Immature natural killer cell (primary cell): ENCODE measurements around the gene LTO1. TPM values are rescaled to one million over a fixed set of nuclear protein-coding genes. Genes with fewer than 3 reads are reported as not detected.
A peak's percentile ranks its signal among the peaks of the same experiment; 100 is the strongest.

Experiments
- DNase-seq, 3 donors: peaks; one replicate each; pipeline ENCODE4 v3.0.0; 2022; ENCODE audit warnings: mixed read lengths in 1 of 3
- H3K27ac Mint-ChIP-seq, 6 donors: one replicate each; pipeline ENCODE4 v1.8.0; 2020; ENCODE audit warnings: mixed read lengths in 6 of 6, mild to moderate bottlenecking in 5 of 6, inconsistent platforms in 4 of 6, moderate library complexity in 3 of 6
- H3K27me3 Mint-ChIP-seq, 3 donors: one replicate each; pipeline ENCODE4 v1.8.0; 2020 to 2021; ENCODE audit warnings: low read depth in 3 of 3, mild to moderate bottlenecking in 3 of 3, mixed read lengths in 3 of 3, moderate library complexity in 3 of 3, inconsistent platforms in 1 of 3
- H3K36me3 Mint-ChIP-seq, 3 donors: one replicate each; pipeline ENCODE4 v1.8.0; 2020; ENCODE audit warnings: mixed read lengths in 3 of 3, inconsistent platforms in 2 of 3, mild to moderate bottlenecking in 2 of 3
- H3K4me1 Mint-ChIP-seq, 2 donors: one replicate each; pipeline ENCODE4 v1.8.0; 2020; ENCODE audit warnings: inconsistent platforms in 2 of 2, mild to moderate bottlenecking in 2 of 2, mixed read lengths in 2 of 2, moderate library complexity in 1 of 2
- H3K4me3 Mint-ChIP-seq, 5 donors: one replicate each; pipeline ENCODE4 v1.8.0; 2020; ENCODE audit warnings: mild to moderate bottlenecking in 5 of 5, mixed read lengths in 5 of 5, inconsistent platforms in 3 of 5, moderate library complexity in 3 of 5
- H3K9me3 Mint-ChIP-seq, 6 donors: one replicate each; pipeline ENCODE4 v1.8.0; 2020; ENCODE audit warnings: mild to moderate bottlenecking in 6 of 6, mixed read lengths in 6 of 6, inconsistent platforms in 4 of 6, moderate library complexity in 3 of 6
- polyA plus RNA-seq, 3 donors: library from polyadenylated mRNA; unstranded; fragments of 300-500 nt; fragmentation: Illumina TruSeq; gene quantifications; one replicate each; pipeline ENCODE4 v1.2.3, GENCODE V29; 2021

Gene LTO1
- 10 to 100 TPM in 2 of 3 donors, 1 to 10 TPM in 1; 7.2 to 13.1 (median 12.3) TPM for polyA plus RNA-seq

DNA sequence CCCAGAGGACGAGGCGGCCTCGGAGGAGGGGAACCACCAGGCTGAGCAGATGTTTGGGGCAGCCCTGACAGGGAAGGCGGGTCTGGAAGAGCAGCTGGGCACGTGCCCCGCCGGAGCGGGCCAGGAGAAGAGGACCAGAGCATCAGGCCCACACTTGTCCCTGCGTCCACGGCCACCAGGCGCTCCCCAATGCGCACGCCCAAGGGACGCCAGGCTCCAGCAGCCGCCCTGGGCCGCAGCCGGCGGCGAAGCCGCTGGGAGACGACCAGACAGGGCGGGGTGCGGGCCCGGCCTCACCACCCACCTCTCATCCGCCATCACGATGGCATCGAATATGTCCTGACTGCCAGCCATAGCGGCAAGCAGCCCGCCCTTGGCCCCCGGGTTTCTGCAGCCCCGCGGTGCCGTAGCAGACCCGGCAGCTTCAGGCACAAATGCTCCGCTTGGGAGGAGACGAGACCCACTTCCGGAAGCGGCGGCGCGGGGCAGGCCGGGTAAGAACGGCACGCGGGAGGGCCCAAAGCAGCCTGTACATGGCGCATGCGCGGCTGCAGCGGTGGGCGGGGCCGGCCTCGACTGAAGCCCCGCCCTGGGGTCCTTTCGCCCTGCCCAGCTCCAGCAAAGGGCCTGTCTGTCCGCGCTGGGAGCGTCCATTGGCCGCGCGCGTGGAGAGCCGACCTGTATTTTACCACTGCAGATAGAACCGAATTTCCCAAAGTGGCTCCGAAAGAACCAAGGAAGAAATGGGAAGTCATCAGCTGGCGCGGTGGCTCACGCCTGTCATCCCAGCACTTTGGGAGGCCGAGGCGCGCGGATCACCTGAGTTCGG is at the start of gene LTO1:
Gene LTO1, minus strand, starts transcription at position 468 of the 829 bp plus-strand sequence. Its CDS starts 114 bp downstream, at position 354.
- Mint-ChIP-seq H3K36me3 (peaks cover 0 to 4% (median 3%) of the 10 kb centered on the region in 3 donors), H3K9me3 (no peaks in the 10 kb centered on the region), H3K27me3 (peaks cover 4 to 10% (median 8%) of the 10 kb centered on the region in 3 donors), H3K27ac (peak within 1 kb of the TSS; percentile 88 to 95 (median 92)), H3K4me3 (peak within 1 kb of the TSS; percentile 90 to 97 (median 93)), H3K4me1 (peaks cover 36 to 43% of the 10 kb centered on the region in 2 donors)
- peak; percentile 92 to 94 (median 93) for DNase-seq

- no peak overlapping the region for H3K27ac Mint-ChIP-seq
- no peaks in the 10 kb centered on the region for H3K9me3 Mint-ChIP-seq
- H3K27me3 Mint-ChIP-seq = peaks cover 0 to 6% (median 4%) of the 10 kb centered on the region in 3 donors
- H3K4me3 Mint-ChIP-seq = no peak overlapping the region
- H3K36me3 Mint-ChIP-seq = no peaks in the 10 kb centered on the region
- no peaks in the 10 kb centered on the region for H3K4me1 Mint-ChIP-seq
- DNase-seq = no peak
Observed at GRCh38 chr11:69721745-69722144, 46.6 kb upstream of the LTO1 start.

GRCh38 chr11:69721106-69721505 is 46.0 kb upstream of the LTO1 start:
- H3K4me1 Mint-ChIP-seq = no peaks in the 10 kb centered on the region
- no peaks in the 10 kb centered on the region for H3K9me3 Mint-ChIP-seq
- H3K36me3 Mint-ChIP-seq = no peaks in the 10 kb centered on the region
- H3K27ac Mint-ChIP-seq = no peak overlapping the region
- DNase-seq = no peak
- H3K27me3 Mint-ChIP-seq = peaks cover 0 to 4% (median 4%) of the 10 kb centered on the region in 3 donors
- no peak overlapping the region for H3K4me3 Mint-ChIP-seq

- Mint-ChIP-seq H3K4me3 (no peak overlapping the region), H3K36me3 (no peaks in the 10 kb centered on the region), H3K27ac (no peak overlapping the region), H3K4me1 (no peaks in the 10 kb centered on the region), H3K27me3 (peaks cover 0 to 4% (median 4%) of the 10 kb centered on the region in 3 donors), H3K9me3 (no peaks in the 10 kb centered on the region)
- no peak for DNase-seq
Observed at GRCh38 chr11:69718912-69719311, 43.8 kb upstream of the LTO1 start.

DNA sequence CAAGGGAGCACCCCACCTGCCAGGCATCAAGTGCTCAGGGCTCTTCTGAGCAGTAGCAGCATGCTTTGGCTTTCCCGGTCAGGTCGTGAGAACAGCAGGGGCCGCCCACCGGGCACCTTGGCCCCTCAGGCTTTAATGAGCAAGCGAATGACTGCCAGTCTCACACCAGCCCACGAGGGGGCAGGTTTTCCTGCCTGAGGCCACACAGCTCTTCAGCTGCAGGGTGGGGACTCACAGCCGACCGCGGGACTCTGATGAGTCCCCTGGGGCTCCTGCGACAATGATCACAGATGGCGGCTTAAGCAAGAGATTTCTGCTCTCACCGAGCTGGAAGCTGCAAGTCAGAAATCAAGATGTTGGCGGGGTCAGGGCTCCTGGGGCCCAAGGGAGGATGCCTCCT is 43.0 kb upstream of the LTO1 start:
- no peaks in the 10 kb centered on the region for H3K4me1 Mint-ChIP-seq
- no peaks in the 10 kb centered on the region for H3K9me3 Mint-ChIP-seq
- no peak overlapping the region for H3K27ac Mint-ChIP-seq
- H3K4me3 Mint-ChIP-seq = no peak overlapping the region
- no peaks in the 10 kb centered on the region for H3K36me3 Mint-ChIP-seq
- H3K27me3 Mint-ChIP-seq = peaks cover 2 to 4% (median 4%) of the 10 kb centered on the region in 3 donors
- DNase-seq = no peak

DNA sequence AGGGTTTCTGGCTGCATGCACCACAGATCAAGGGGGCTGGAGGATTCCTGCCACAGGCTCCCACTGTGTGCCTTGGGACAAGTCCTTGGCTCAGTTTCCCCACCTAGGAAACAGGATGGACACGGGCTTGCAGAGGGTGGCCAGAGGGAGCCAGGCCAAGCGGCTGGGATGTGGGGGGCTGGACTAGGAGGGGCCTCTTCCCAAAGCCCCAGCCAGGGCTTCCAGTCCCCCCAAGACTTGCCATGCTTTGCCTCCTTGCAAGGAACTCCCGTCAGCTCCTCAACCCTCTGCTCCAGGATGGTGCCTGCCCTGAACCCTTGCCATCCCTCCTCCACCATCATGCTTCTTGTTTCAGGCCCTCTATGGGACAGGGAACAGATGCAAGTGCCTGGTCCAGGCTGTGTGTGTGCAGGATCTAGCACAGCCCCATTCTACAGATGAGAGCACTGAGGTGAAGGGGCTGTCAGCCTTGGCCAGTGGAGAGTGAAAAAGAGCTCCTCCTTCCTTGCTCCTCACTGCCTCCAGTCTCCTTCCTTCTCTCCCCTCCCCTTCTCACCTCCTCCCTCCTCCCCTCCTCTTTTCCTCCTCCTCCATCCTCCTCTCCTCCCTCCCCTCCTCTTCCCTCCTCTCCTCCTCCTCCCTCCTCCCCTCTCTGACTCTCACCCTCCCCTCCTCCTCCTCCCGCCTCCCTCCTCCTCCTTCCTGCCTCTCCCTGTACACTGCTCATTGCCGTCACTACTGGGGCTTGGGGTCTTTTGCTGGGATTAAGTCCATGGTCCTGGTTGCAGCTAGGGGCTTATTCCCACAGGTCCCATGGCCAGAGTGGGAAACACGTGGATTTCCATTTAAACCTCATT is 42.0 kb upstream of the LTO1 start:
- Mint-ChIP-seq H3K27ac (no peak overlapping the region), H3K4me1 (peaks cover under 1 to 2% of the 10 kb centered on the region in 2 donors), H3K4me3 (no peak overlapping the region), H3K36me3 (no peaks in the 10 kb centered on the region), H3K9me3 (no peaks in the 10 kb centered on the region), H3K27me3 (peaks cover 3 to 7% (median 4%) of the 10 kb centered on the region in 3 donors)
- DNase-seq = no peak

- peaks cover 1 to 10% (median 5%) of the 10 kb centered on the region in 3 donors for H3K27me3 Mint-ChIP-seq
- peaks cover 3 to 5% of the 10 kb centered on the region in 2 donors for H3K4me1 Mint-ChIP-seq
- no peak overlapping the region for H3K27ac Mint-ChIP-seq
- no peaks in the 10 kb centered on the region for H3K9me3 Mint-ChIP-seq
- no peak overlapping the region for H3K4me3 Mint-ChIP-seq
- no peak for DNase-seq
- H3K36me3 Mint-ChIP-seq = no peaks in the 10 kb centered on the region
Observed at GRCh38 chr11:69716099-69716498, 40.9 kb upstream of the LTO1 start.

GRCh38 chr11:69715446-69715845 is 40.3 kb upstream of the LTO1 start:
- H3K4me3 Mint-ChIP-seq = no peak overlapping the region
- H3K4me1 Mint-ChIP-seq = peaks cover 3 to 5% of the 10 kb centered on the region in 2 donors
- no peaks in the 10 kb centered on the region for H3K9me3 Mint-ChIP-seq
- no peak for DNase-seq
- no peaks in the 10 kb centered on the region for H3K36me3 Mint-ChIP-seq
- peaks cover 0 to 8% (median 7%) of the 10 kb centered on the region in 3 donors for H3K27me3 Mint-ChIP-seq
- H3K27ac Mint-ChIP-seq = no peak overlapping the region

DNA sequence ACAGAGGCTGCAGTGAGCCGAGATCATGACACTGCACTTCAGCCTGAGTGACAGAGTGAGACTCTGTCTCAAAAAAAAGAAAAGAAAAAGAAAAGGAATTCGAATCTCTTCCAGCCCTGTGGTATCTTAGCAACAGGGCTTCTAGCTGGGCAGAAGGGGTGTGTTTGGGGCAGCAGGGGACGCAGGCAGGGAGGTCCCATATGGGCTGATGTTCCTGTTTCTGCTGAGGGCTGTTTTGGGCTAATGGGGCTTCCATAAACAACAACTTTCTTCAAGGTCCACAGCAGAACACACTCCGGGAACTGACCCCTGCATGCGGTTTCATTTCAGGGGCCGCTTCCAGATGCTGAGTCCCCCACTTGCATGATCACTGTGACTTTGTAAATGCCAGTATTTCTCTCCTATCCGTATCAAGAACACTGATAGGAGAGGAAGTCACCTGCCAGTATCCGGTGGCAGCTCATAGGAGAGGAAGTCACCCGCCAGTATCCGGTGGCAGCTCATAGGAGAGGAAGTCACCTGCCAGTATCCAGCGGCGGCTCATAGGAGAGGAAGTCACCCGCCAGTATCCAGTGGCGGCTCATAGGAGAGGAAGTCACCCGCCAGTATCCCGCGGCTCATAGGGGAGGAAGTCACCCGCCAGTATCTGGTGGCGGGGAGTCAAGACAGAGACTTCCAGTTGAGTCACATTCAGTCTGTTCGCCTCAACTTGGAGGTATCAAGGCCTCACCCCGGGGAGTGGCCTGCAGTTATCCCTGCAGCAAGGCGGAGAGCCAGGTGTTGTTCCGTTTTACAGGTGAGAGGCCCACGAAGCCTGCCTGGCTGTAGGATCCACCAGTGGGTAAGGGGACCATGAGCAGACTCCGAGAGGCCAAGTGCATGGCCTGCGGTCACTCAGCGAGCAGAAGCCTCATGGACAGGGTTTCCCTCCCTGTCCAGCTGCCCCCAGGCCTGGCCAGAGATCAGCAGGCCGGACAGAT is 37.0 kb upstream of the LTO1 start:
- Mint-ChIP-seq H3K4me1 (peaks cover 3 to 5% of the 10 kb centered on the region in 2 donors), H3K27me3 (peaks cover 3 to 12% (median 8%) of the 10 kb centered on the region in 3 donors), H3K36me3 (no peaks in the 10 kb centered on the region), H3K27ac (peak overlapping the region in 1 of 6 donors; percentile 4), H3K4me3 (peak overlapping the region in 1 of 5 donors; percentile 1), H3K9me3 (no peaks in the 10 kb centered on the region)
- DNase-seq = no peak

DNA sequence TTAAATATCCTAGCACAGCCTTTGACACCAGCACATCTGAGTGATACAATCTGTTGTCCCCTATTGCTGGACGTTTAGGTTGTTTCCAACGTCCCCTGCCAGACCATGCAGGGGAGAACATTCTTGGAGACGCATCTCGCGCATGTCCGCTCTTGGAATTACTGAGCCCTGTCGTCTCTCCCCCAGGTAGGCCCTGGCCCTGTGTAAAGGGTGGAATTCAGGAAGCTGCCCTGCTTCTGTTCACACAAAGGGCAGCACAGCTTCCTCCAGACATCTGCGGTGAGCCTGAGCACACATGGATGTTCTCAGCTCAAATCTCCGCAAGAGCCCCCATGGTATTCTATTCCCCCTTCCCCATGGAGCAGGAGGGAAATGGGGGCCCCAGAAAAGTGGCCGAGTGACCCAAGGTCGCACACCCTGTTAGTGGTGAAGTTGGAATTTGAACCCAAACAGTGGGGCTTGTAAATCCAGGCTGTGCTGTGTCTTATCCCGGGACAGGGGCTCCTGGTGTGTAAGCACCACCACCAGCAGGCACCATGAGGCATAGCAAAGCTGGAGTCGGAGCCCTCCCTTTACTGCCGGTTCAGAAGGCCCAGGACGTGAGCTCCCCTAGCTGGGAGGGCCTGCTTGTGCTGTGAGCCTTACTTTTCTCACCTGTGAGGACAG is 33.7 kb upstream of the LTO1 start:
- Mint-ChIP-seq H3K27ac (no peak overlapping the region), H3K4me3 (no peak overlapping the region), H3K27me3 (peaks cover 5 to 16% (median 9%) of the 10 kb centered on the region in 3 donors), H3K9me3 (no peaks in the 10 kb centered on the region), H3K36me3 (no peaks in the 10 kb centered on the region), H3K4me1 (peaks cover 3 to 5% of the 10 kb centered on the region in 2 donors)
- no peak for DNase-seq

DNA sequence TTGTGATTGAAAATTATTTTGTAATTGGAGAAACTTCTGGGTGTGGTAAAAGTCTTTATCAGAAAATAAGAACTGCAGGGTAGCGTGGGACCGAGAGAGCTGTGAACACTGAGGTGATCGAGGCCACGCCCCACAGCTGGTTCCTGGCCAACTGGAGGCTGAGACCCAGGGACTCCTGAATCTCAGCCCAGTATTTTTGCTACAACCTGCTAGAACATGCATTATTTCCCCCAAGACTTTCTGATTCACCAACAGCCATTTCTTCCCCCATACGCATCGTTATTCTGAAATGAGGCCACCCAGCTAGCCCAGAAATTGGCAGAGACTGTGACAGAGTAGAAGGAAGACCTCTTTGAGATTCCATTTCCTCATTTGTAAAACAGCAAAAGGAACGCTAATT is 32.0 kb upstream of the LTO1 start:
- no peaks in the 10 kb centered on the region for H3K9me3 Mint-ChIP-seq
- peaks cover 3 to 4% of the 10 kb centered on the region in 2 donors for H3K4me1 Mint-ChIP-seq
- DNase-seq = no peak
- H3K27ac Mint-ChIP-seq = no peak overlapping the region
- peaks cover 5 to 19% (median 11%) of the 10 kb centered on the region in 3 donors for H3K27me3 Mint-ChIP-seq
- H3K36me3 Mint-ChIP-seq = no peaks in the 10 kb centered on the region
- H3K4me3 Mint-ChIP-seq = no peak overlapping the region

DNA sequence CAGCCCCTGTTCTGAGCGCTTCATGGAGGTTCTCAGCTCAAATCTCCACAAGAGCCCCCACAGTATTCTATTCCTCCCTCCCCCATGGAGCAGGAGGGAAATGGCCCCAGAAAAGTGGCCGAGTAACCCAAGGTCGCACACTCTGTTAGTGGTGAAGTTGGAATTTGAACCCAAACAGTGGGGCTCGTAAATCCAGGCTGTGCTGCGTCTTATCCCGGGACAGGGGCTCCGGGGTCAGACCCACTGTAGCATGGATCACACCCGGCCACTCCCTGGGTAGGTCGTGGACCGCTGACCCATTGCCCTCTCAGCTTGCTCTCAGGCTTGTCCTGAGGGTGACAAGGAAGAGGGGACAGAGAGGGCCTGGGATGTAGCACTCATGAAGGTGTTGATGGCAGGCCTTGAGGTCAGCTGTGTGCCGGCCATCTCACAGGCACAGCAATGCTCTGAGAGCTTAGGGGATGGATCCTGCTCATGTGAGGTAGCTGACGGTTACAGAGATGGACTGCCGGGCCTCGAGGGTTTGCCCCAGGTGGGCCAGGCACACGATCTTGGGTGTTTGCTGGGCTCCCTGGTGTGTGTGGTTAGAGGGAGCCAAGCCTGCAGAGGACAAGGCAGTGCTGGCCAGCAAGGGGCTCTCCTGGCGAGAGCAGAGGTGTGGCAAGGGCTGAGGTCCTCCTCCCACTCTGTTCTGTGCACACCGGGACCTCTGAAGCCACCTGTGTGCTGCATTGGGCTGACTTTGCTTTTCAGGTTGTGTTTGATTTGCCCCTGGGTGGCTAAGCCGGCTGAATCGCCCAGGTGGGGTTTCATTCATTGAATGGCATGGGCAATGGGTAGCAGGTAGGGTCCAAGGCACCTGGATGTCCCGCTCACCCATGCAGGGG is 31.0 kb upstream of the LTO1 start:
- H3K36me3 Mint-ChIP-seq = no peaks in the 10 kb centered on the region
- H3K9me3 Mint-ChIP-seq = no peaks in the 10 kb centered on the region
- H3K27me3 Mint-ChIP-seq = peaks cover 5 to 17% (median 8%) of the 10 kb centered on the region in 3 donors
- no peak overlapping the region for H3K4me3 Mint-ChIP-seq
- no peak overlapping the region for H3K27ac Mint-ChIP-seq
- no peaks in the 10 kb centered on the region for H3K4me1 Mint-ChIP-seq
- DNase-seq = no peak
